ENCODE results near the gene RPL15. TPM values are rescaled to one million over a fixed set of nuclear protein-coding genes. Genes with fewer than 3 reads are reported as not detected.

Gene RPL15
- total RNA-seq, 2 experiments from 2014 or later: 2,355 to 2,390 TPM

DNA sequence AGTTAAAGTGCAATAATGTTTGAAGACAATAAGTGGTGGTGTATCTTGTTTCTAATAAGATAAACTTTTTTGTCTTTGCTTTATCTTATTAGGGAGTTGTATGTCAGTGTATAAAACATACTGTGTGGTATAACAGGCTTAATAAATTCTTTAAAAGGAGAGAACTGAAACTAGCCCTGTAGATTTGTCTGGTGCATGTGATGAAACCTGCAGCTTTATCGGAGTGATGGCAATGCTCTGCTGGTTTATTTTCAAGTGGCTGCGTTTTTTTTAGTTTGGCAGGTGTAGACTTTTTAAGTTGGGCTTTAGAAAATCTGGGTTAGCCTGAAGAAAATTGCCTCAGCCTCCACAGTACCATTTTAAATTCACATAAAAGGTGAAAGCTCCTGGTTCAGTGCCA is 2.7 kb downstream of the RPL15 start:
- H3K4me3 ChIP-seq (ENCODE audit: low read depth, low read length, poor library complexity, severe bottlenecking): peak overlapping the region; percentile 97
- TF ChIP-seq EZH2phosphoT487 (IDR thresholded peaks at IDR 0.05; ENCODE audit: borderline replicate concordance, low read depth, low read length): no peak
- TF ChIP-seq, protein P1, sequence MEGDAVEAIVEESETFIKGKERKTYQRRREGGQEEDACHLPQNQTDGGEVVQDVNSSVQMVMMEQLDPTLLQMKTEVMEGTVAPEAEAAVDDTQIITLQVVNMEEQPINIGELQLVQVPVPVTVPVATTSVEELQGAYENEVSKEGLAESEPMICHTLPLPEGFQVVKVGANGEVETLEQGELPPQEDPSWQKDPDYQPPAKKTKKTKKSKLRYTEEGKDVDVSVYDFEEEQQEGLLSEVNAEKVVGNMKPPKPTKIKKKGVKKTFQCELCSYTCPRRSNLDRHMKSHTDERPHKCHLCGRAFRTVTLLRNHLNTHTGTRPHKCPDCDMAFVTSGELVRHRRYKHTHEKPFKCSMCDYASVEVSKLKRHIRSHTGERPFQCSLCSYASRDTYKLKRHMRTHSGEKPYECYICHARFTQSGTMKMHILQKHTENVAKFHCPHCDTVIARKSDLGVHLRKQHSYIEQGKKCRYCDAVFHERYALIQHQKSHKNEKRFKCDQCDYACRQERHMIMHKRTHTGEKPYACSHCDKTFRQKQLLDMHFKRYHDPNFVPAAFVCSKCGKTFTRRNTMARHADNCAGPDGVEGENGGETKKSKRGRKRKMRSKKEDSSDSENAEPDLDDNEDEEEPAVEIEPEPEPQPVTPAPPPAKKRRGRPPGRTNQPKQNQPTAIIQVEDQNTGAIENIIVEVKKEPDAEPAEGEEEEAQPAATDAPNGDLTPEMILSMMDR (conservative IDR thresholded peaks at IDR 0.05; ENCODE audit: low read length): no peak
- H3K4me1 ChIP-seq (ENCODE audit: insufficient read depth, low read length, poor library complexity, severe bottlenecking): peaks cover 34% of the 10 kb centered on the region
- peaks cover 27% of the 10 kb centered on the region for H4K20me1 ChIP-seq (ENCODE audit: insufficient read depth, low read length)
- peaks cover 39% of the 10 kb centered on the region for H3K79me2 ChIP-seq (ENCODE audit: insufficient read depth, low read depth, low read length)
- ChIA-PET CTCF (ENCODE audit: unreplicated experiment) (no interaction called here), POLR2A (interaction anchor here (0.7 to 3.6 kb wide), 6 partner anchors 30 to 703 kb away, joined by 3 to 12 read pairs (median 3); no protein-coding TSS in a partner anchor)
- H2AFZ ChIP-seq (ENCODE audit: low read length): no peak overlapping the region
- BruUV-seq (replicated peaks): no TSS peak
- DNase-seq (ENCODE audit: low spot score): peak; percentile 58
- peak overlapping the region; percentile 94 for H3K4me2 ChIP-seq (ENCODE audit: low read length)
- peak overlapping the region; percentile 35 for H3K27ac ChIP-seq (ENCODE audit: low read depth, low read length, poor library complexity, severe bottlenecking)
- no peaks in the 10 kb centered on the region for H3K9me2 ChIP-seq (ENCODE audit: insufficient read depth, low read length)
- H3K36me3 ChIP-seq (ENCODE audit: insufficient read depth, low read length): peaks cover 52% of the 10 kb centered on the region
- intact Hi-C loops (cut with micrococcal nuclease; ENCODE audit: unreplicated experiment): no loop called here
- H3K9me3 ChIP-seq (ENCODE audit: low read length): no peaks in the 10 kb centered on the region

DNA sequence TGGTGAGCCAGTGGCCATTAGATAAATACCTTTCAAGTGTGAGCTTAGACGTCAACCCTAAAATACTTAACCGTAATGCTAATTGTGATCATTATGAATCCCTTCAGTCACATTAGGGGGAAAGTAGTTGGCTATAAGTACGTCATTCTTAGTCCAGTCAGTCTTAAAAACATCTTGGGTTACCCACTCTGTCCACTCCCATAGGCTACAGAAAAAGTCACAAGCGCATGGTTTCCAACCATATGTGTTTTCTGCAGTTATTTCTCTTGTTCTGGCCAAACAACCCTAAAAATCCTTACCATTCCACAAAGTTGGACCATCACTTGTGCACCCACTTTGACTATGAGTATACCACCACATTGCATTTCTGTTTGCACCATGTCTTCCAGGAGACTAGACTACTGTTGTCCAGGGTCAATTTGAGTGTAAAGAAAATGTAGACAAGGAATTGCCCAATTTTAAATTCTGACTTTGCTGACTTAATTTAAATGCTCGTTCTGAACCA is 3.3 kb downstream of the RPL15 start:
- peak overlapping the region; percentile 94 for H3K4me2 ChIP-seq (ENCODE audit: low read length)
- peaks cover 29% of the 10 kb centered on the region for H3K4me1 ChIP-seq (ENCODE audit: insufficient read depth, low read length, poor library complexity, severe bottlenecking)
- no peak overlapping the region for H2AFZ ChIP-seq (ENCODE audit: low read length)
- H3K27ac ChIP-seq (ENCODE audit: low read depth, low read length, poor library complexity, severe bottlenecking): peak overlapping the region; percentile 35
- ChIA-PET CTCF (ENCODE audit: unreplicated experiment) (no interaction called here), POLR2A (interaction anchor here (0.7 to 0.8 kb wide), 3 partner anchors 34 to 534 kb away, joined by 3 read pairs; no protein-coding TSS in a partner anchor)
- H4K20me1 ChIP-seq (ENCODE audit: insufficient read depth, low read length): peaks cover 27% of the 10 kb centered on the region
- TF ChIP-seq, protein P1 (conservative IDR thresholded peaks at IDR 0.05; ENCODE audit: low read length): no peak
- TF ChIP-seq EZH2phosphoT487 (IDR thresholded peaks at IDR 0.05; ENCODE audit: borderline replicate concordance, low read depth, low read length): no peak
- H3K36me3 ChIP-seq (ENCODE audit: insufficient read depth, low read length): peaks cover 52% of the 10 kb centered on the region
- no TSS peak for BruUV-seq (replicated peaks)
- H3K4me3 ChIP-seq (ENCODE audit: low read depth, low read length, poor library complexity, severe bottlenecking): peak overlapping the region; percentile 97
- intact Hi-C loops (cut with micrococcal nuclease; ENCODE audit: unreplicated experiment): no loop called here
- H3K9me2 ChIP-seq (ENCODE audit: insufficient read depth, low read length): no peaks in the 10 kb centered on the region
- H3K79me2 ChIP-seq (ENCODE audit: insufficient read depth, low read depth, low read length): peaks cover 39% of the 10 kb centered on the region
- no peaks in the 10 kb centered on the region for H3K9me3 ChIP-seq (ENCODE audit: low read length)
- DNase-seq (ENCODE audit: low spot score): no peak

DNA sequence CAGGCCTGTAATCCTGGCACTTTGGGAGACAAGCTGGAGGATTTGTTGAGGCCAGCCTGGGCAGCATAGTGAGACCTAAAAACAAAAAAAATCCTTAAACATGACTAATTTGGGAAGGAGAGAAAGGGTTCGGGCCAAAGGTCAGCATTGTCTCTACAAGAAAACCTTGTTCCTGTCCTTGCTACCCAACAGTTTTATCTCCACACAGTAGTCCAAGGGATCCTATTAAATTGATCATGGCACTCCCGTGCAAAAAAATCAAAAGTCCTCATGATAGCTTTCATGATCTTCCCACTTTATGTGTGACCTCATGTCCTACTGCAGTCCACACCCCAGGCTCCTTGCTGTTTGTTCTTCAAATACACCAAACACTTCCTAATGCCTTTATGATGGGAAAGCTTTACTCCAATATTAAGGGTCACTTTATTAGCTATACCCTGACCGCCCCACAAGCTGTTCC is 4.2 kb downstream of the RPL15 start:
- H3K9me2 ChIP-seq (ENCODE audit: insufficient read depth, low read length): no peaks in the 10 kb centered on the region
- H3K27ac ChIP-seq (ENCODE audit: low read depth, low read length, poor library complexity, severe bottlenecking): peak overlapping the region; percentile 35
- no peak overlapping the region for H2AFZ ChIP-seq (ENCODE audit: low read length)
- BruUV-seq (replicated peaks): no TSS peak
- no peak for DNase-seq (ENCODE audit: low spot score)
- intact Hi-C loops (cut with micrococcal nuclease; ENCODE audit: unreplicated experiment): no loop called here
- no peaks in the 10 kb centered on the region for H3K9me3 ChIP-seq (ENCODE audit: low read length)
- H3K4me2 ChIP-seq (ENCODE audit: low read length): peak overlapping the region; percentile 94; the same call in 1 of the 2 replicates
- peaks cover 27% of the 10 kb centered on the region for H4K20me1 ChIP-seq (ENCODE audit: insufficient read depth, low read length)
- H3K4me3 ChIP-seq (ENCODE audit: low read depth, low read length, poor library complexity, severe bottlenecking): no peak overlapping the region
- H3K79me2 ChIP-seq (ENCODE audit: insufficient read depth, low read depth, low read length): peaks cover 34% of the 10 kb centered on the region
- peaks cover 52% of the 10 kb centered on the region for H3K36me3 ChIP-seq (ENCODE audit: insufficient read depth, low read length)
- ChIA-PET POLR2A (interaction anchor here (0.6 to 0.9 kb wide), 2 partner anchors 23 to 652 kb away, joined by 3 to 4 read pairs; no protein-coding TSS in a partner anchor), CTCF (ENCODE audit: unreplicated experiment) (no interaction called here)
- TF ChIP-seq, protein P1 (conservative IDR thresholded peaks at IDR 0.05; ENCODE audit: low read length): no peak
- TF ChIP-seq EZH2phosphoT487 (IDR thresholded peaks at IDR 0.05; ENCODE audit: borderline replicate concordance, low read depth, low read length): no peak
- H3K4me1 ChIP-seq (ENCODE audit: insufficient read depth, low read length, poor library complexity, severe bottlenecking): peaks cover 20% of the 10 kb centered on the region

Data from OCI-LY7 (cell line).